ENCODE results near the gene WASF2.

WASF2 gene

GRCh38 chr1:27374362-27375086, 115.4 kb downstream of the WASF2 start, which contains the start of gene FCN3:
TSS of gene FCN3 (minus strand) at chr1:27374824. CDS start at chr1:27374818, 6 bp downstream.
- DNase-seq (ENCODE audit: low spot score), result no peak

DNA sequence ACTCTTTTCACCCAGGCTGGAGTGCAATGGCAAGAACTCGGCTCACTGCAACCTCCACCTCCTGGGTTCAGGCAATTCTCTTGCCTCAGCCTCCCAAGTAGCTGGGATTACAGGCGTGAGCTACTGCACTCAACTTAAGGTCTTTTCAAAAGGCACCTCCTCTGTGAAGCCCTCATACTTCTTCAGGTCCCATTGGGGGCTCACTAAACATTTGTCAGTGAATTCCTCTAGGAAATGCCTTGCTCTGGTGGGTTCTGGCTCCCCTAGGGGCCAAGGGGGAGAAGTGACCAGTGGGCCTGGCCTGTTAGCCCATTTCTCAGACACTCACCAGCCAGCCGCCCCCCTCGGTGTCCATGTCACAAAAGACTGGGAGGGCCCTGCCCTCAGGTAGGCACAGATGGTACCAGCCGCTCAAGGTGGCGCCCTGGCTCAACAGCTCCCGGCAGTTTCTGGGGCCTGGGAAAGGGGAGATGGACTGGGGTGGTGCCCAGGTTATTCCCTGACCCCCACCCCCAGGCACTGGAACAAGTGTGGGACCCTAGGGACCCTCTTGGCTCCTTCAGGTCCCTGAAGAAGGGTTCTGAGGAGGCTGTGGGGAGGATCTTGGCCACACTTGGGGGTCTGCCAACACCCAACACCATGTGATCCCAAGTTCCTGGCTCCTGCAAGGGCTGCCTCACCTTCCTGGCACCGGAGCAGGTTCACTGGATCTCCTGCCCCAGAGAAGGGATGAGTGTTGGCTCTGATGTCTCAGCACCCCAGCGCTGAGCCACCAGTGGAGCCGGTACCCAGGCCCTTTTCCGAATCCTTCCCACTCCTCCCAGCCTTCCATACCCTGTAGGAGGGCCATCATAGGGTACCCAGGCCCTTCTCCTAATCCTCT, 116.9 kb downstream of the WASF2 start:
- DNase-seq (ENCODE audit: low spot score), result no peak

DNA sequence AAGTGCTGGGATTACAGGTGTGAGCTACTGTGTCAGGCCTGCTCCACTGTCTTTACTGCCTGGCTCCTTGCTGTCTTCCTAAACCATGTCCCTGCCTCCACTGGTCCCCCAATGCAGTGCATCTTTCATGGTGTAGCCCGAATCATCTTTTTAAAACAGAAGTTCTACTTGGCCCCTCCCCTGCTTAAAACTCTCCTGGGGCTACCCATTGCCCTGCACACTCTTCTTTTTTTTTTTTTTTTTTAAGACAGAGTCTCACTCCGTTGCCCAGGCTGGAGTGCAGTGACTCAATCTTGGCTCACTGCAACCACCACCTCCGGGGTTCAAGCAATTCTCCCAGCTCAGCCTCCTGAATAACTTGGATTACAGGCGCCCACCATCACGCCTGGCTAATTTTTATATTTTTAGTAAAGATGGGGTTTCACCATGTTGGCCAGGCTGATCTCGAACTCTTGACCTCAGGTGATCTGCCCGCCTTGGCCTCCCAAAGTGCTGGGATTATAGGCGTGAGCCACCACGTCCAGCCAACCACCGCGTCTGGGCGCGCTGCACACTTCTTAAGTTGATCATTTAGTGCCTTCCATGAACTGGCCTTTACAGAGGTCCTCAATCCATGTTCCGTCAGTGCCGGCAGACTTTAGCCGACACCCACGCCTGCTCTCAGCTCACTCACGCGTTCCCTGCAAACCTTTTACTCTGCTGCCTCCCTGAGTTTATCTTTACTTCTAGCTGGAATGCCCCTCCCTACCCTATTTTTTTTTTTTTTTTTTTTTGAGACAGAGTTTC, 117.8 kb downstream of the WASF2 start:
- DNase-seq (ENCODE audit: low spot score), result no peak

DNA sequence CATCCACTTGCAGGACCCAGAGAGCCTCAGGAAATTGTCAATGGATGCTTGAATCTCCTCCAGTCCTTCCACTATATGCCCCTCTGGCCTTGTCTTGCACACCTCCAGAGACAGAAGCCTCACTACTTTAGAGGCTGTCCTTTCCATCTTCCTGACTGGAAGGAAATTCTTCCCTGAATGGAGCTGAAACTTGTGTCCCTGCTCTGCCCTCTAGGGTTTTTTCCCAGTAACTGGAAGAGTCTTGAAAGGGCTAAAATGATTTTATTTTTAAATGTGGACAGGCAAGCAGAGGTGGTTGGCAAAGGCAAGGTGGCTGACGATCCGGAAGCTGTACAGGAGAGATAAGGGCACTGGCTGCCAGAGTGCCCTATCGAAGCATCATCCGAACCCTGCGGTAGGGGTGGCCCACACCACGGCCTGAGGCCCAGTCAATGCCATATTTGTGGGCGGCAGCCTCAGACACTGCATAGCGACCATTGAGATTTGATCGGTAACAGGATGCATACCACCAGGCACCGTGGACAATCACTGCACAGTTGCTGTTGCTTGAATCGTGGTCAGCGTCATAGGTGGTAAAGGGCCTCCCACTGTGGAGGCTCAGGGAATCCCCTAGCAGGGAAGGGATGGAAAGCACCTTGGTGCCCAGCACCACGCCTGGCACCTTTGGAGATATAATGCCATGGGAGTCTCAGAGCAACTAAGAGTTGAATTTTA, 120.9 kb downstream of the WASF2 start:
- no peak for DNase-seq (ENCODE audit: low spot score)

- DNase-seq (ENCODE audit: low spot score), result no peak
Measured at GRCh38 chr1:27367160-27367650, 122.8 kb downstream of the WASF2 start.

- peak; percentile 69 for DNase-seq (ENCODE audit: low spot score)
Measured at GRCh38 chr1:27366411-27367159, 123.4 kb downstream of the WASF2 start, which contains the start of gene MAP3K6. TSS of gene MAP3K6 (minus strand) at chr1:27366961. CDS start at chr1:27366597, 364 bp downstream.

DNA sequence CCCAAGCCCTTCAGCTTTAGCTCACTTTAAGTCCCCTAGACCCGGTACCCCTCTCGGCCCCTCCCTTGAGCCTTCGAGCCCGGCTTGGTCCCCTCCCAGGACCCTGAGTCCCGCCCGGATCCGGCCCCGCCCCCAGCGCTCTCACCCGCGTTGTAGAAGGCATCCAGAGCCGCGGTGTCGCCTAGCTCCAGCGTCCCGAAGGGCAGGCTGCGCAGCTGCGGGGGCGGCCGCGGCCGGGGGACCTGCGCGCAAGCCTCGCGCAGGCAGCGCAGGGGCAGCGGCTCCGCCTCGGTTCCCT, 123.9 kb downstream of the WASF2 start:
- peak; percentile 74 for DNase-seq (ENCODE audit: low spot score)

DNA sequence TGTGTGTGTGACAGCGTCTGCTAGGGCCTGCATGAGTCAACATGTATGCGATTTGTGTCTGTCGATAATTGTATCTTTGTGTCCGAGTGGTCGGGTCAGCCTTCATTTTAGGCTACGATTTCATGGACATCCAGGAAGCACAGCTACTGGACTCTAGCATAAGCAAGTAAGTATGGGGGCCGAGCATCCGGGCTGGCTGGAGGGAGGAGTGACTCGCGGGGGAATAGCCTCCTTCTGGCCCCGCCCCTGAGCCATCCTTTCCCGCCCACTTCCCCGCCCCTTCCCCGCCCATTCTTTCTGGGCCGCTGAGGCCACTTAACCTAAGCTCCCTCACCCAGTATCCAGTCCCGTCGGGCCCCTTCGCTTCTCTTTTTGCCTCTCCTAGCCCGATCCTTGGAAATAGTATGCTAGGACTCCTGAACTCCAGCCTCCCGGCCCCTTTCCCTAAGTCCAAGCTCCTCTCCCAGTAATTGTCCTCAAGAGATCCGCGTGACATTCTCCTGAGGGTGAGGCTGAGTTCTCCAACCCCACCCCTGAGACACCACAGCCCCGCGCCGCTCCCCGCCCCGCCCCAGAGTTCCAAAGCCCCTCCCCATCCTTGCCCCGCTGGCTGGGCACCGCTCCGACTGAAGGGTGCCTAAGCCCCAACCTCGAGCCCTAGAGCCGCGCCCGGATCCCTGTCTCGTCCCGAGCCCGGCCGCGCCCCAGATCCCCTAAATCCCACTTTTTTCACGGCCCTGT, 124.4 kb downstream of the WASF2 start:
- peak; percentile 93 for DNase-seq (ENCODE audit: low spot score)

DNA sequence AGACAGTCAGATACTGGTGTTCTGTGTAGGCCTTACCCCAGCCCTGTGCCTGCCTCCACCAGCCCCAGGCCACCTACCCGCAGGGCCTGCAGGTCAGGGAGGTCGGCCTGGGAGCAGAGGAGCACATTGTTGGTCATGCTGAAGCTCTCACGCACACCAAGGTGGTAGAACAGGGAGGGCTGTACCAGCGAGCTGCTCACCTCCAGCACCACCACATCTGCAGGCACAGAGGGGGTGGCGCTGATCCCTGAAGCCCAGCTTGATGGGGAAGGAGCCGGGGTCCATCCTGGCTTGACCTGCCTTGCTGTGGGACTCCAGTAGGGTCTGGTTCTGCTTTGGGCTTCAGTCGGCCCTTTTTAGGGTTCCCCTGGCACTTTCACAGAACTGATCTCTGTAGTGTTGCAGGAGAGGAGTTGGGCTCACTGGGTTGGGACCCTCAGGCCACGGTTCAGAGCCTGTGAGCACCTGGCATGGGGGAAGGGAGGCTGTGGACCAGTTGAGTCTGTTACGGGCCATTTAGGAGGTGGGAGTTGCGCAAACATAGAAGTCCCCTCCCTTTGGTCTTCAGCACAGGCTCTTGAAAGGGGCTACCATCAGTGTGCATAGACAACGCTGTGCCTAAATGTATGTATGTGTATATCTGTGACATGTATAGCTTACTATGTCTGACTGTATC, 125.1 kb downstream of the WASF2 start:
- DNase-seq (ENCODE audit: low spot score), result no peak

- no peak for DNase-seq (ENCODE audit: low spot score)
Measured at GRCh38 chr1:27363766-27364695, 125.9 kb downstream of the WASF2 start.

GRCh38 chr1:27361553-27361952, 128.4 kb downstream of the WASF2 start:
- no peak for DNase-seq (ENCODE audit: low spot score)

- no peak for DNase-seq (ENCODE audit: low spot score)
Measured at GRCh38 chr1:27361044-27361402, 128.9 kb downstream of the WASF2 start.

- peak; percentile 78 for DNase-seq (ENCODE audit: low spot score)
Measured at GRCh38 chr1:27360159-27361043, 129.6 kb downstream of the WASF2 start.

DNA sequence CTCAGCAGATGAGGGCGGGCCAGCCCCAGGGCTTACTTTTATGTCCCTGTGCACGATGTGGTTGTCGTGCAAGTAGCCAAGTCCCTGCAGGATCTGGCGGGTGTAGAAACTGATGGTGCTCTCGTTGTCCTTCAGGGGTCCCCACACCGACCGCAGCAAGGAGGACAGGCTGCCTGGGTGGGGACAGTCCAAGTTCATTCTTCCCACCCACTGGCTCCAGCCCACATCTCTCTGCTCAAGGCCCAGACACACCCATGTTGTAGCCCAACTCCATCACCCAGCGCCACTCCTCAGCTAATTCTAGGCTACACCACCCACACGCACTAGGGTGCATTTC, 130.2 kb downstream of the WASF2 start:
- DNase-seq (ENCODE audit: low spot score), result peak; percentile 47

DNA sequence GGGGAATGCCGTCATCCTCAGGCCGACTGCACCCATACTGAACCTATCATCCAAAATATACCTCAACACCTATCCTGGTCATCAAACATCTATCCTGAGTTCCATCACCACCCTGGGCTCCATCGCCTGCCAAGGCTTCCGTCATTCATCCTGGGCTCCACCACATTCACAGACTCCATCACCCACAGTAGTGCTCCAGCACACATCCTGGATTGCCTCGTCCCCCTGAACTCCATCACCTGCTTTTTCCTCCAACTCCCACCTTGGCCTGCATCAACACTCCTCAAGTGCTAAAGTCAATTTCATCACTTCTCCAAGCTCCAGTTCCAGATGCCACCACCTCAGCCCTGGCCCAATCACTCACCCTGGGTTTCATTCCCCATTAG, 131.0 kb downstream of the WASF2 start:
- DNase-seq (ENCODE audit: low spot score), result no peak

GRCh38 chr1:27358038-27358927, 131.7 kb downstream of the WASF2 start:
- DNase-seq (ENCODE audit: low spot score), result no peak

Data from germinal center (tissue), 1 donor.